IPS-NIHi7 (cell line): Measurements from ENCODE around the gene TCFL5.
"Not testable (repeated sequence)": the region's sequence is repeated elsewhere in the genome, so short reads cannot be mapped to it uniquely, and the experiment has no call there.

ENCODE experiments used
- DNase-seq: peaks from one replicate; pipeline ENCODE4 v3.0.0; 2012; ENCODE audit warnings: mixed read lengths; ENCODE audit errors: extremely low spot score

Gene TCFL5

DNA sequence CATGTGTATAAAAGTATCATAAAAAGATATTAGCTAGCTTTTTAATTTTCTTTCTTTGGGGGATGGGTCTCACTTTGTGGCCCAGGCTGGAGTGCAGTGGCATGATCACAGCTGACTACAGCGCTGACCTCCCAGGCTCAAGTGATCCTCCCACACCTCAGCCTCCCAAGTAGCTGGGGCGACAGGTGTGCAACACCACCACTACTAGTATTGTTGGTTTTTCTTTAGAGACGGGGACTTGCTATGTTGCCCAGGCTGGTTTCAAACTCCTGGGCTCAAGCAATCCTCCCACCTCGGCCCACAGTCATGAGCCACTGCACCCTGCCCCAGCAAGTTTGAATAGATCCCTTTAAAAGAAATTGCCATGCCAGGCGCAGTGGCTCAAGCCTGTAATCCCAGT lies 6.5 kb downstream of the TCFL5 start:
- DNase-seq = no peak

DNA sequence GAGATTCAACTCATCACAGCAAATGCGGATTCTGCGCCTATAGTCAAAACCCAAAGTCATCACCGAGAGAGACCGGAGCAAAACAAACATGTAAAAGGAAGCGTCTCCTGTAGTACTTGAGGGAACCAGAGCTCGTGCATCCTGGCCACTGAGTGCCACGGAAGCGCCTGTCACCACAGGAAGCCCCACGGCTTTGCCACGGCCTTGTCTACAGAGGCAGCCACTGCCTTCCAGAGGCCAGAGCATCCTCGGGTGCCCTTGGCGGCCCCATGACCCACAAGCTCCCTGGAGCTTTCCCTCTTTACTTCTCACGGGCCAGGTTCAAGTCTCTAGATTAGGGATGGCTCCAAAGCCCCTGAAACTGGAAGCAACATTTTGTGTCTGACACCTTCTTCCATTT lies 7.5 kb downstream of the TCFL5 start:
- DNase-seq = no peak

DNA sequence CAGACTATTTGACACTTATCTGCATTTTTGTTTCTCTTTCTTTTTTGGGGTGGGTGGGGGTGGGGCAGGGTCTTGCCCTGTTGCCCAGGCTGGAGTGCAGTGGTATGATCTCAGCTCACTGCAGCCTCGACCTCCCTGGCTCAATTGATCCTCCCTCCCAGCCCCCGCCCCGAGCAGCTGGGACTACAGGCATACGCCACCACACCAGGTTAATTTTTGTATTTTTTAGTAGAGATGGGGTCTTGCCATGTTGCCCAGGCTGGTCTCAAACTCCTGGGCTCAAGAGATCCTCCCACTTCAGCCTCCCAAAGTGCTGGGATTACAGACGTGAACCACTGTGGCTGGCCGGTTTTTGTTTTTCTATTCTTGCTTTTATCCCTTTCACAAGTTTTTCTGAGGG lies 8.3 kb downstream of the TCFL5 start:
- not testable (repeated sequence) for DNase-seq

DNA sequence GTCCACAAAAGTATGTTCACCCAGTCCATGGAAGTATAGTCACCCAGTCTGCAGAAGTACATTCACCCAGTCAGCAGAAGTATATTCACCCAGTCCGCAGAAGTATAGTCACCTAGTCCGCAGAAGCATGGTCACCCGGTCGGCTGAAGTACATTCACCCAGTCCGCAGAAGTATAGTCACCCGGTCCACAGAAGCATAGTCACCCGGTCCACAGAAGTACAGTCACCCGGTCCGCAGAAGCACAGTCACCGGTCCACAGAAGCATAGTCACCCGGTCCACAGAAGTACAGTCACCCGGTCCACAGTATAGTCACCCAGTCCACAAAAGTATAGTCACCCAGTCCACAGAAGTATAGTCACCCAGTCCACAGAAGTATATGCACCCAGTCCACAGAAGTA lies 8.8 kb downstream of the TCFL5 start:
- DNase-seq = no peak

DNA sequence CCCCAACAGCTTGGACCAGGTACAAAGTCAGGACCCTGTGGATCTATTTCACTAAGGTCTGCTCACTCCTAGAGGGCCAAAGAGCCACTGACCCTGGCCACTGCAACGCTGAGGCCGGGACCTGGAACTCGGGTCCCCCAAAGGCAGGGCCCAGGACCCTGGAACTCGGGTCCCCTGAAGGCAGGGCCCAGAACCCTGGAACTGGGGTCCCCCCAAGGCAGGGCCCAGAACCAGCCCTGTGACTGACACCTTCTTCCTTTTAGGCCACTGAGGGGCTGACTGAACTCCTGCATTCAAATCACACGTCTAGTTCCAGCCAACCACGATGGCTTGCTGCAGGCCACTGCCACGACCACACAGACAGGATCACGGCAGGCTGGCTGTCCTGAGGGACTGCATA lies 9.4 kb downstream of the TCFL5 start:
- no peak for DNase-seq

DNA sequence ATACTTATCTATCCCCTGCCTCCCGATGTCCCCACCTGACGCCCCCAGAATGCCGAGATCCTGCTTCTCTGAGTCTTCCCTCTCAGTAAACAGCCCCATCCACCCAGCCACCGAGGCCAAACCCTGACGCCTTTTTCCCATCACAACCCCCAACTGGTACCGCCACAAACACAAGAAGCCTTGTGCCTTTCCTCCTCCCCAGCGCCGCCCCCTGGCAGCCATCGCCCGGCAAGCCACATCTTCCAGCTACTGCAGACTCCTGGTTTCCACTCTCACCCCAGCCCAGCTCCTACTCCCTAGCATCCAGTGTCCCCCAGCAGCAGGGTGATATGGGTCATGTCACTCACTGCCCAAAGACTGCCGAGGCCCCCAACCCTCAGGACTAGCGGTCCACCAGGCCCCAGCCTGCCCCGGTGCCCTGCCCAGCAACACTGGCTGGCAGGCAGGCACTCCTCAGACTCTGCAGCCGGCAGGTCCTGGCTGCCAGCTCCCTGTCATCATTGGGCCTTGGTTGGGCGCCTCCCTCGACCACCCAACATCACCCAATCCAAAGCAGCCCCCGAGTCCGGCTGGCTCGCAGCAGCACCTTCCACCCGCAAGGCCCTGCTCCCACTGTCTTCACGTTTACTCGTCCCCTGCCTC lies 11.2 kb downstream of the TCFL5 start:
- no peak for DNase-seq

DNA sequence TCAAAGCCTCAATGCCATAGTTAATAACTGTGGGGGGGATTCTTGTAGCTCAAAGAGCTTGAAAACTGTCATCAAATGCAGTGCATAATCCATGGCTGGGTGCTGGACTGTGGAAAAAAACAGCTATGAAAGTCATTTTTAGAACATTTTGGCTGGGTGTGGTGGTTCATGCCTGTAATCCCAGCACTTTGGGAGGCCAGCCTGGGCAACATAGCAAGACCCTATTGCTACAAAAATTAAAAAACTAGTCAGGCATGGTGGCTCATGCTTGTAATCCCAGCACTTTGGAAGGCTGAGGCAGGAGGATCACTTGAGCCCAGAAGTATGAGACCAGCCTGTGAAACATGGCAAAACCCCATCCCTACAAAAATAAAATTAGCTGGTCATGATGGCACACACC lies 12.2 kb downstream of the TCFL5 start:
- DNase-seq = no peak

DNA sequence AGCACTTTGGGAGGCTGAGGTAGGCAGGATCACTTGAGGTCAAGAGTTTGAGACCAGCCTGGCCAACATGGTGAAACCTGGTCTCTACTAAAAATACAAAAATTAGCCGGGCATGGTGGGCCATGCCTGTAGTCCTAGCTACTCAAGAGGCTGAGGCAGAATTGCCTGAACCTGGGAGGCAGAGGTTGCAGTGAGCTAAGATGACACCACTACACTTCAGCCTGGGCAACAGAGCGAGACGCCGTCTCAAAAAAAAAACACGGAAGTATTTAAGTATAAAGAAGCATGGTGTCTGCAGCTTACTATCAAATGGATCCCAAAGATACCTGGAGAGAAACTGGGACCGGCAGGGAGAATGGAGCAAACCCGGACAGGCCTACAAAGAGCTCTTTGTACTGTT lies 12.7 kb downstream of the TCFL5 start:
- DNase-seq = not testable (repeated sequence)

DNA sequence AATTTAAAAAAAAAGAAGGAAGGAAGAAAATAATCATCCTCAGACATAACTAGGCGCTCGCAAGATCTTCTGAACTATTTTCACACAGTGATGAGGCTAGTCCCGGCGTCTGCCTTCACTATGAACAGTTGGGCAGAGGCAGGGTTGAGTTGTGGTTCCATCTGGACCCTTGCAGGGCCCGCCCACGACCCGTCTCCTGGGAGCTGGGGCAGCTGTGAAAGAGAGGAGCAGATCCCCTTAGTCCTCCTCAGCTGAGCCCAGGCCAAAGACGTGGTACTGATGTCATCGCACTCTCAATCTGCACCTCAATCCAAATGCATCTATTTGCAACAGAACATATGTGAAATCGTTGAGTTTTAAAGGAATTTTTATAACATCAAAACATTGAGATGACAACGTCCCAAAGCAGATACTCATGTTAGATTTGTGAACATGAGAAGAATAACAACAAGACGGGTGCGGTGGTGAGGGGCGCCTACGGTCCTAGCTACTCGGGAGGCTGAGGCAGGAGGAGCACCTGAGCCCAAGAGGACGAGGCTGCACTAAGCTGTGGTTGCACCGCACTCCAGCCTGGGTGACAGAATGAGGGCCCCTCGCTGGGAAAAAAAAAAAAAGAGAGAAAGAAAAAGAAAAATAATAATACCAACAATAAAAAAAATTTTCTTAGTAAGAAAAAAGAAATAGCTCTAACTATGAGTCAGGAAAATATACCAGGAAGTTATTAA lies 15.3 kb downstream of the TCFL5 start:
- DNase-seq = no peak

DNA sequence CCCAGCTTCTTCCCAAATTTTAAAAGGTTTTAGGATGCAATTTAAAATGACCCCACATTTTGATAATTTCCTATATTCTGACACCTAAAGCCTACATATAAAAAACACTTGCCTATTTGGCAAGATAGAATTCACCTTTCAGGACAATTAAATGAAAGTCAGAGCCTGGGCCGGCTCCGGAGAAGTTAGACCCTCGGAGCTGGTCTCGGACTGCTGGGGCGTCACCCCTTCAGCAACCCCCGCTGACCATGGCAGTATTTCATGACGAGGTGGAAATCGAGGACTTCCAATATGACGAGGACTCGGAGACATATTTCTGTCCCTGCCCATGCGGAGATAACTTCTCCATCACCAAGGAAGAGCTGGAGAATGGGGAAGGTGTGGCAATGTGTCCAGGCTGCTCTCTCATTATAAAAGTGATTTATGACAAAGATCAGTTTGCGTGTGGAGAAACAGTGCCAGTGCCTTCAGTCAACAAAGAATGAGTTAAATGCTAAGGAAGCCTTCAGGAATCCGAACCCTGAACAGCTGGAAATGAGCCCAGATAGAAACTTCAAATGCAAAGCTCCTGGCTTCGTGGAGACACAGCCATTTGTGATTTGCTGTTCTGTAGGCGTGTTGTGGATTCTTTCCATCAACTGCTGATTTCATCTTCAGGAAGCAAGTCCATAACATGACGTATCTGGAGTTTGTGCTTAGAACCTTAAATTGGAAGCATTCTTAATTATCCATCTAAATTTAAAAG lies 16.0 kb downstream of the TCFL5 start:
- no peak for DNase-seq

DNA sequence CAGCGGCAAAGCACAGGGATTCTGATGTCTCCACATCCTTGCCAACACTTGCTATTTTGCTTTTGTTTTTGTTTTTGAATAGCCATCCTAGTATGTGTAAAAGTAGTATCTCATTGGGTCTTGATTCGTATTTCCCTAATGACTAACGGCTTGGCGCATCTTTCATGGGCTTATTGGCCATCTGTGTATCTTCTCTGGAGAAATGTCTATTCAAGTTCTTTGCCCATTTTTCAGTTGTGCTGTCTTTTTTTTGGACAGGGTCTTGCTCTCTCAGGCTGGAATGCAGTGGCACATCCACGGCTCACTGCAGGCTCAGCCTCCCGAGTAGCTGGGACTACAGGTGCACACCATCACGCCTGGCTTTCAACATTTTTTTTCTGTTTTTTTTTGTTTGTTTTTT lies 17.4 kb downstream of the TCFL5 start:
- no peak for DNase-seq

DNA sequence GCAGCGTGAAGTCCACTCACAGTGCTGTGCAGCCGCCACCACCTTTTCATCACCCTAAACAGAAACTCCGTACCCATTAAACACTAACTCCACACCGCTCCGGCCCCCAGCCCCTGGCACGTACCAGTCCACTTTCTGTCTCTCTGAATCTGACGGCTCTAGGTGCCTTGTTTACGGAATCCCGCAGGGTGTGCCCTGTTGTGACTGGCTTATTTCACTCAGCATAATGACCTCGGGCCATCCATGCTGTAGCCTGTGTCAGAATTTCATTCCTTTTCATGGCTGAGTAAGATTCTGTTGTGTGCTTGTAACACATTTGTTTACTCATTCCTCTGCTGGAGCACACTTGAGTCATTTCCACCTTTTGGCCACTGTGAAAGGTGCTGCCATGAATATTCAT lies 18.0 kb downstream of the TCFL5 start:
- no peak for DNase-seq

DNA sequence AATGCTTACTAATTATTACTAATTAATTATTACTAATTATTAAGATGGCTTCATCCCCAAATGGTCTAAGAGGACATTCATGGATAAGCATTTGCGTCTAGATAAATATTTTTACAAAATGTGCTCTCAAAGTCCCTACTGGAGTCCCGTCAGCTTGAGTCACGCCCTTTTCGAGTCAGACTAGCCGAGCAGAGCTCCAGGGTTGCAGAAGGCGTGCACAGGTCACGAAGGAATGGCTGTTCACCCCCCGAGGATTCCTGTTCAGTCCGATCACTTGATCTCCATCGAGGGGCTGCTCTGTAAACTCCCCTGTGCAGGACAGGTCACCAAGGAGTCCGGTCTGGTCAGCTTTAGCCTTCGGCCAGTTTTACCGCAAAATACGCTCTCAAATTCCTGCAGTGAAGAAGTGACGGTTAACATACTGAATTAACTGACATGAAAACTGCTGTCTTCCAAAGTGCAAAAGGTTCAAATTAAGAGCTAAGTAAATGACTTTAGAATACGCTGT lies 19.9 kb downstream of the TCFL5 start:
- no peak for DNase-seq

DNA sequence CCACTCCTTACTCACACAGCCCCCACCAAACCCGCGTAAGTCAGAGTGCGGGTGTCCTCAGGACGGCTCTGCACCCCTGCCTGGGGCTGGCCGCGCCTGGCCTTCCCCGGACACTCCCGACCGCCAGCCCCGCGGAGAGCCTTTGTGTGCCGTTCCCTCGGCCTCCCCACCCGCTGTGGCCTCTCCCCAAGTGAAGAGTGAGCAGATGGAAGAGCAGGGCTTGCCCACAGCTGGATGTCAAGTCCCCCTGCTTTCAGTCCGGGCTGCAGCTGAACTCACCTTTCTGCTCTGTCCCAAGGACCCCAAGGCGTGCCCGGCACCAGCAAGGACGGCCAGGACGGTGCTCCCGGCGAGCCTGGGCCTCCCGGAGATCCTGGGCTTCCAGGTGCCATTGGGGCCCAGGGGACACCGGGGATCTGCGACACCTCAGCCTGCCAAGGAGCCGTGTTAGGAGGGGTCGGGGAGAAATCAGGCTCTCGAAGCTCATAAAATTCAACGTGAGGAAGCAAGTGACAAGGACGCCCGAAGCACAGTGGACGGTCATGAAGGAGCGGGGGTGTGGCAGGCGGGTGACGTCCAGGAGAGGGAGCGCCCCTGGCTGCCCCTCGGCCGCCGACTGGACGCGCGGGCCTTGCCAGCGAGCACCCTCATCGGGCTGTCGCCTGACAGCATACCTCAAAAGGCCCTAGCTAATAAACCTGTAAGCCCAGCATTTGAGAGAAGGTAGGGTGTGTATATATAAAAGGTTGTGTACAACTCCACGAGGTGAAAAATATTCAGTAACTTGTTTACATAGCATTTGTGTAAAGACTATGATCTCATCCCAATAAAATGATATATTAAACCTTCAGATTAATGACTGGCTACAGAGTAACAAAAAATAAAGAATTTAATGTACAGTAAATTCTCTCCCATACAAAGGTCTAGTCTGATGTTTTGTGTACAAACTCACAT lies 21.1 kb downstream of the TCFL5 start:
- no peak for DNase-seq

DNA sequence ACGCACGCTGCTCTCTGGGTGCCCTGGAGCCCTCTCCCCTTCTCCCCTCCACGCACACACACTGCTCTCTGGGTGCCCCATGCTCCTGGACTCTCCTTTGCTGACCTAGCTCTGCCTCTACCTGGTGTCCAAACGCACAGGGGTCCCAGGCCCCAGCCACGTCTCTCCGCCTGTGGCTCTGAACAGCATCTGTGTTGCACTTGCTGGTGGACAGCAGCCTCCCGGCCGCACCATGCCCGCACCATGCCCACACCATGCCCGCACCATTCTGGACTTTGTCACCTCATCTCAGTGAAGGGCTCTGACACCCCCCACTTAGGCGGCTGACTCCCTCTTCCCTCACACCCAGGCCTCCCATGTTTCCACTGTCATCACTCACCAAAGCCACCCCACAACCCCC lies 21.8 kb downstream of the TCFL5 start:
- no peak for DNase-seq

DNA sequence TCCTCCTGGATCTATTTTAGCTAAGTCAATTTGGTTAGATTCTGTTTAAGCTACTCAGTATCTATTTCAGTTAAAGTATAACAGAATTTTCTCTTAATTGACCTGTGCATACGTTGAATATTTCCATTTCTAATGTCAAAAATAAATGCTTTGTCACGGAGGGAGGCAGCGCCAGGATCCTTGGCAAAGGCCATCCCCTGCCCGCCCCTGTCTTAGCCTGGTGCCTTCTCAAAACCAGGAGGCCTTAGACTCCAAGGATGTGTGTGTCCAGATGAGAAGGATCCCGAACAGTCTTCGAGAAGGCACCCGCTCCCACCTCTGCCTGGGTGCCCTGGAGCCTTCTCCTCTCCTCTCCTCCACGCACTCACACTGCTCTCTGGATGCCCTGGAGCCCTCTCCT lies 22.4 kb downstream of the TCFL5 start:
- no peak for DNase-seq

DNA sequence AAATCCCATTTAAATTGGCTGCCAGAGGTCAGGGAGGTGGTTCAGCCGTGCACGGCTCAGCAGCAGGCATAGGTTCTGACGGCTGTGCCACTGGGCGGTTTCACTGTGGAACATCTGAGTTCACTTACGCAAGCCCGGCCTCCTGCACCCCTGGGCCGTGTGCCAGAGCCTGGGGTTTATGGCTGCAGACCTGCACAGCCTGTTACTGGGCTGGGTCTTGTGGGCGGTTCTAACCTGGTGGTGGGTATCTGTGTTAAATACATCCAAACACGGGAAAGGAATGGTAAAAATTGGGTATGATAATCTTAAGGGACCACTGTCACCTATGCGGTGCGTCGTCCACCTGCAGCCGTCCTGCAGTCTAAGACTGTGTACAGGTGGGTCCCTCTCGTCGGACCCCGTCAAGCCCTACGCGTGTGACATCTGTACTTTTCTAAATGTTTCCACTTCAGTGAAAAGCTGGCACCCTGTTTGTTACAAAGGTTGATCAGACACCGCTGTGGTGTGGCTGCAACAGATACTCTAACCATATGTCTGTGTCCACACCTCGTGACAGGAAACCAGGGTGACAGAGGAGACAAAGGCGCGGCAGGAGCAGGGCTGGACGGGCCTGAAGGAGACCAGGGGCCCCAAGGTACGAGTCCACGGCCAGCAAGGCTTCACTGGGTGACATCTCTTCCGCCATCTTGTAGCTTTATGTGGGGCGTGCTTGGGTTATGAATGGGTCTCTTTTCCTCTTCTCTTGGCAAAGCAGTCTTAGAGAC lies 23.3 kb downstream of the TCFL5 start:
- no peak for DNase-seq

DNA sequence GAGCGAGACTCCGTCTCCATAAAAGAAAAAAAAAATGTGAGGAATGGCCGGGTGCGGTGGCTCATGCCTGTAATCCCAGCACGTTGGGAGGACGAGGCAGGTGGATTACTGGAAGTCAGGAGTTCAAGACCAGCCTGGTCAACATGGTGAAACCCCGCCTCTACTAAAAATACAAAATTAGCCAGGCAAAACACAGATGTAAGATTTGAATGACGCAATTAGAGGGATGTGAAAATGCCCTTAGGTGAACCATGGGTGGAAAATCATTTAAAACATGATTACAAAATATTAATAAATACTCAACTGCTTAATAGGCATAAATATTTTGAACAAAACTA lies 23.9 kb downstream of the TCFL5 start:
- no peak for DNase-seq

DNA sequence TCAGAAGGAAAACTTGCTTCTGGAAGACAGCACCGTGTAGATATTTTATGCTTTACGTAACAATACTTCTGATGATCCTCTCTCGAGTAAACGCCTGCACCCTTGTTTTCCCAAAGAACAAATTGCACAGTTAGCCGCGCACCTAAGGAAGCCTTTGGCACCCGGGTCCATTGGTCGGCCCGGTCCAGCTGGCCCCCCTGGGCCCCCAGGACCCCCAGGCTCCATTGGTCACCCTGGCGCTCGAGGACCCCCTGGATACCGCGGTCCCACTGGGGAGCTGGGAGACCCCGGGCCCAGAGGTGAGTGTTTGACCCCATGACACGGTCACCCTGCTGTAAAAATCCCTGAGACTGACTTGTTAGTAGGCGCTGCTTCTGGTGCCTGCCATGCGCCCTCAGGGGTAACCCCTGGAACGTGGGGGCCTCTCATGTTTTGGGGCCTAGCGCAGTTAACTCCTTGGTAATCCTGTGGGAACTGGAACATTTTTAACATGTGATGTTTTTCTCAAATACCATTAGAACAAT lies 24.6 kb downstream of the TCFL5 start:
- no peak for DNase-seq

DNA sequence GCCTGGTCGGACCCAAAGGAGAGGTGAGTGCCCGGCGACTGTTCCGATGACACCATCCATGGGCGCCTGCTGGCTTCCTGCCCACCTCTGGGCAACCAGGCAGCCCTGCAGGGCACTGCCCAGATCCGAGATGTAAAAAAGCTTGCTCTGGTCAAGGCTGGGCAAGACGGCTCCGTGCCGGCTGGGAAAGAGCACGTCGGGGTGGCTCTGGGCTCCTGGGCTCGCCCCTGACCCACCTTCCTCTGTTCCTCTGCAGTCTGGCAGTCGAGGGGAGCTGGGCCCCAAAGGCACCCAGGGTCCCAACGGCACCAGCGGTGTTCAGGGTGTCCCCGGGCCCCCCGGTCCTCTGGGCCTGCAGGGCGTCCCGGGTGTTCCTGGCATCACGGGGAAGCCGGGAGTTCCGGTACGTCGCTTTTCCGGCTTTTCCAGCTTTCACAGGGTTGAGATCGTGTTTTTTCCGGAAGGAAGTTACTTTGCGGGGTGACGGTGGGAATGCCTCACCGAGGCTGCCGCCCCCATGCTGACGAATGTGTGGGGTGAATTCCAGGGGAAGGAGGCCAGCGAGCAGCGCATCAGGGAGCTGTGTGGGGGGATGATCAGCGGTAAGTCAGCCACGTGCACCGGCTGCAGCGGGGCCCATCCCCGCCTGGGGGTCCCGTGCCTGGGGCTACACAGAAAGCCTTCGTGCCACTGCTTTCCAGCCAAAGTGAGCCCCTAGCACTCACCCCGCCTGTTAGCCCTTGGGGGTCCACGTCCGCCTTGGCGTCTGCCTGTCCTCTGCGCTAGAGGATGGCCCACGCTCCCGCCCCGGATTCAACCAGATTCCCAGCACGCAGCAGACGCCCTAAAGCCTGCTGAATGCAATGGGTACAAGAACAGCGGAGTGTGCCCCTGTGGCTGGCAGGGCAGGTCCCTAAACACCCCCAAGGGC lies 25.4 kb downstream of the TCFL5 start:
- DNase-seq = no peak
